ENCODE data around the gene GOLGA6B. TPM values are rescaled to one million over a fixed set of nuclear protein-coding genes. Genes with fewer than 3 reads are reported as not detected.
"Not testable (repeated sequence)": the region's sequence is repeated elsewhere in the genome, so short reads cannot be mapped to it uniquely, and the experiment has no call there.

Gene GOLGA6B
- total RNA-seq, 1 experiment from 2014 or later, result 0.22 TPM

GRCh38 chr15:72670656-72671352 lies 16.3 kb downstream of the GOLGA6B start:
- H3K27ac ChIP-seq, result not testable (repeated sequence)

GRCh38 chr15:72671525-72671924 lies 17.0 kb downstream of the GOLGA6B start:
- Histone ChIP-seq H4K20me1 (ENCODE audit: insufficient read depth) (no peaks in the 10 kb centered on the region), H3K4me2 (no peak overlapping the region), H3K36me3 (ENCODE audit: low read depth) (no peaks in the 10 kb centered on the region), H3K4me1 (replicated peaks; ENCODE audit: insufficient read depth) (no peaks in the 10 kb centered on the region), H3K79me2 (ENCODE audit: low read depth) (no peaks in the 10 kb centered on the region), H2AFZ (no peak overlapping the region), H3K27me3 (ENCODE audit: insufficient read depth, low read depth) (peaks cover 8% of the 10 kb centered on the region; the same call in 1 of the 2 replicates), H3F3A (ENCODE audit: insufficient read depth, low read depth) (no peaks in the 10 kb centered on the region), H3K9me2 (ENCODE audit: insufficient read depth) (no peaks in the 10 kb centered on the region; the same call in 1 of the 2 replicates), H3K27ac (no peak overlapping the region), H3K4me3 (no peak overlapping the region), H3K9me3 (ENCODE audit: insufficient read depth, low read depth) (no peaks in the 10 kb centered on the region)
- peak in 1 of 2 experiments; percentile 31 for DNase-seq
- intact Hi-C loops (cut with micrococcal nuclease; ENCODE audit: unreplicated experiment), result loop anchor here (10.0 kb wide), 1 partner anchor 67 kb away; no protein-coding TSS in a partner anchor
- ChIA-PET POLR2A (ENCODE audit: unreplicated experiment) (no interaction called here), CTCF (interaction anchor here (1.1 kb wide), 1 partner anchor 72 kb away, joined by 3 read pairs; no protein-coding TSS in a partner anchor)
- no TSS peak for BruUV-seq (replicated peaks)
- no peak for TF ChIP-seq EZH2 (IDR thresholded peaks at IDR 0.05; ENCODE audit: low read depth)
- TF ChIP-seq, protein P1, sequence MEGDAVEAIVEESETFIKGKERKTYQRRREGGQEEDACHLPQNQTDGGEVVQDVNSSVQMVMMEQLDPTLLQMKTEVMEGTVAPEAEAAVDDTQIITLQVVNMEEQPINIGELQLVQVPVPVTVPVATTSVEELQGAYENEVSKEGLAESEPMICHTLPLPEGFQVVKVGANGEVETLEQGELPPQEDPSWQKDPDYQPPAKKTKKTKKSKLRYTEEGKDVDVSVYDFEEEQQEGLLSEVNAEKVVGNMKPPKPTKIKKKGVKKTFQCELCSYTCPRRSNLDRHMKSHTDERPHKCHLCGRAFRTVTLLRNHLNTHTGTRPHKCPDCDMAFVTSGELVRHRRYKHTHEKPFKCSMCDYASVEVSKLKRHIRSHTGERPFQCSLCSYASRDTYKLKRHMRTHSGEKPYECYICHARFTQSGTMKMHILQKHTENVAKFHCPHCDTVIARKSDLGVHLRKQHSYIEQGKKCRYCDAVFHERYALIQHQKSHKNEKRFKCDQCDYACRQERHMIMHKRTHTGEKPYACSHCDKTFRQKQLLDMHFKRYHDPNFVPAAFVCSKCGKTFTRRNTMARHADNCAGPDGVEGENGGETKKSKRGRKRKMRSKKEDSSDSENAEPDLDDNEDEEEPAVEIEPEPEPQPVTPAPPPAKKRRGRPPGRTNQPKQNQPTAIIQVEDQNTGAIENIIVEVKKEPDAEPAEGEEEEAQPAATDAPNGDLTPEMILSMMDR (conservative IDR thresholded peaks at IDR 0.05), result no peak

More at GRCh38 chr15:72670656-72671352, 16.3 kb downstream of the GOLGA6B start:
- DNase-seq, result peak; percentile 38 to 82
- H2AFZ ChIP-seq, result peak overlapping the region; percentile 71; the same call in 1 of the 2 replicates
- TF ChIP-seq, protein P1 (conservative IDR thresholded peaks at IDR 0.05), result peak; percentile 81
- not testable (repeated sequence) for H3K4me1 ChIP-seq (replicated peaks; ENCODE audit: insufficient read depth); H3K9me3 ChIP-seq (ENCODE audit: insufficient read depth, low read depth); H3F3A ChIP-seq (ENCODE audit: insufficient read depth, low read depth); H3K27me3 ChIP-seq (ENCODE audit: insufficient read depth, low read depth); H3K9me2 ChIP-seq (ENCODE audit: insufficient read depth); BruUV-seq (replicated peaks); H3K36me3 ChIP-seq (ENCODE audit: low read depth); H4K20me1 ChIP-seq (ENCODE audit: insufficient read depth); H3K79me2 ChIP-seq (ENCODE audit: low read depth)
- intact Hi-C loops (cut with micrococcal nuclease; ENCODE audit: unreplicated experiment), result loop anchor here (10.0 kb wide), 1 partner anchor 66 kb away; no protein-coding TSS in a partner anchor
- ChIA-PET CTCF (interaction anchor here (0.7 to 1.1 kb wide), 2 partner anchors 70 to 71 kb away, joined by 3 to 4 read pairs; no protein-coding TSS in a partner anchor), POLR2A (ENCODE audit: unreplicated experiment) (interaction anchor here (0.7 kb wide), 1 partner anchor 69 kb away, joined by 3 read pairs; no protein-coding TSS in a partner anchor)
- peak overlapping the region; percentile 72 for H3K4me2 ChIP-seq
- H3K4me3 ChIP-seq, result peak overlapping the region; percentile 26; the same call in 1 of the 2 replicates

DNA sequence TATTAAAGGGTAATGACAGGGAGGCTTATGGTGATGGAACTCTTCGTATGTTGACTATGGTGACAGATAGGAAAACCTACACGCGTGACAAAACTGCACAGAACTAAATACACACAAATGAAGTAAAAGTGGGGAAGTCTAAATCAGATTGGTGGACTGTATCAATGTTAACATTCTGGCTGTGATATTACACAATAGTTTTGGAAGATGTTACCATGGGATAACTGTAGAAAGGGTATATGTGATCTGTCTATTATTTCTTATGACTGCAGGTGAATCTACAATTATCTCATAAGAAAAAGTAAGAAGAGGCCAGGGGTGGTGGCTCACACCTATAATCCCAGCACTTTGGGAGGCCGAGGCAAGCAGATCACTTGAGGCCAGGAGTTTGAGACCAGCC lies 22.3 kb downstream of the GOLGA6B start:
- intact Hi-C loops (cut with micrococcal nuclease; ENCODE audit: unreplicated experiment), result loop anchor here (10.0 kb wide), 1 partner anchor 72 kb away; no protein-coding TSS in a partner anchor
- Histone ChIP-seq H3K9me3 (ENCODE audit: insufficient read depth, low read depth) (no peaks in the 10 kb centered on the region), H3K4me3 (no peak overlapping the region), H3K27me3 (ENCODE audit: insufficient read depth, low read depth) (peaks cover 26% of the 10 kb centered on the region), H3K79me2 (ENCODE audit: low read depth) (no peaks in the 10 kb centered on the region), H3K4me2 (no peak overlapping the region), H4K20me1 (ENCODE audit: insufficient read depth) (no peaks in the 10 kb centered on the region), H3F3A (ENCODE audit: insufficient read depth, low read depth) (no peaks in the 10 kb centered on the region), H3K27ac (no peak overlapping the region), H3K4me1 (replicated peaks; ENCODE audit: insufficient read depth) (no peaks in the 10 kb centered on the region), H2AFZ (no peak overlapping the region), H3K9me2 (ENCODE audit: insufficient read depth) (no peaks in the 10 kb centered on the region; the same call in 1 of the 2 replicates), H3K36me3 (ENCODE audit: low read depth) (no peaks in the 10 kb centered on the region)
- BruUV-seq (replicated peaks), result no TSS peak
- TF ChIP-seq, protein P1 (conservative IDR thresholded peaks at IDR 0.05), result no peak
- no peak for TF ChIP-seq EZH2 (IDR thresholded peaks at IDR 0.05; ENCODE audit: low read depth)
- CTCF ChIA-PET, result no interaction called here
- POLR2A ChIA-PET (ENCODE audit: unreplicated experiment), result no interaction called here
- DNase-seq, result no peak

All from PC-9 (cell line).